ENCODE results near the gene HOXA7.

Gene HOXA7

DNA sequence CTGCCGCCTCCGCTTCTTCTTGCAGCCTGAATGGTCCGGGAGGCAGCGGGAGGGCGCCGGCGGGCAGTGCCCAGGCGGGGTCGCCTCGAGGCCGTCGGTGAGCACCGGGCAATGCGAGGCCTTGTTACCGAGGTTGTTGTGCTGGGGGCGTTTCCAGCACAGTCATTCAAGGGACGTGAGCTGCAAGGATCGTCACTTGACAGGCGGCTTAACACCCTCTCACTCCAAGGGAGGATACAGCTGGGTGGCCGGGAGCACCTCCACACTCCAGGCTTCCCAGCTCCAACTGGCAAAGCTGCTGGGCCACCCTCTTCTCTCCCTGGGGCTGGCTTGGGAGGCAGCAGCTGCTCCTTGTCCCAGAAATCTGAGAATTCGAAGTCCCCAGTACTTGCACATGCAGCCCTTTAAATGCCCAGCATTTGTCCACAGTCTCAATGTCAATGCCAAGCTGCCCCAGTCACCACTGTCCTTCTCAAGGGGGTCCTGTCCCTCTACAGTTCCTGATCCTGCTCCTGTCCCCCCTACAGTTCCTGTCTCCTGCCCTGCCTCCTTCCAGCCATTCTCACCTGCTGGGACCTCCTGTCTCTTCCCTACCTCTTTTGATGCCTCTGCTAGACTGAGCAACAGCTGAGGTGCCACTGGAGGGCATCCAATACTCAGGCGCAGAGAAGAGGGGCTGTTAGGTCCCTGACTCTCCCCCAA is 33.0 kb upstream of the HOXA7 start:
- Histone ChIP-seq H3K9ac (ENCODE audit: low read length) (no peak overlapping the region), H3K27ac (ENCODE audit: low read length) (no peak overlapping the region), H3K27me3 (replicated peaks; ENCODE audit: insufficient read depth, low read length) (peaks cover 97% of the 10 kb centered on the region), H3K4me1 (ENCODE audit: low read length) (no peaks in the 10 kb centered on the region), H2AFZ (ENCODE audit: low read length) (no peak overlapping the region), H4K20me1 (ENCODE audit: insufficient read depth, low read length) (no peaks in the 10 kb centered on the region), H3K36me3 (replicated peaks; ENCODE audit: insufficient read depth, low read length) (no peaks in the 10 kb centered on the region), H3K9me3 (replicated peaks; ENCODE audit: insufficient read depth, low read length) (no peaks in the 10 kb centered on the region), H3K79me2 (ENCODE audit: low read length) (no peaks in the 10 kb centered on the region), H3K4me2 (ENCODE audit: low read depth, low read length) (no peak overlapping the region), H3F3A (ENCODE audit: insufficient read depth, low read length) (no peaks in the 10 kb centered on the region), H3K4me3 (ENCODE audit: low read length) (no peak overlapping the region), H3K9me2 (replicated peaks; ENCODE audit: insufficient read depth, low read length) (no peaks in the 10 kb centered on the region)
- TF ChIP-seq, protein P1, sequence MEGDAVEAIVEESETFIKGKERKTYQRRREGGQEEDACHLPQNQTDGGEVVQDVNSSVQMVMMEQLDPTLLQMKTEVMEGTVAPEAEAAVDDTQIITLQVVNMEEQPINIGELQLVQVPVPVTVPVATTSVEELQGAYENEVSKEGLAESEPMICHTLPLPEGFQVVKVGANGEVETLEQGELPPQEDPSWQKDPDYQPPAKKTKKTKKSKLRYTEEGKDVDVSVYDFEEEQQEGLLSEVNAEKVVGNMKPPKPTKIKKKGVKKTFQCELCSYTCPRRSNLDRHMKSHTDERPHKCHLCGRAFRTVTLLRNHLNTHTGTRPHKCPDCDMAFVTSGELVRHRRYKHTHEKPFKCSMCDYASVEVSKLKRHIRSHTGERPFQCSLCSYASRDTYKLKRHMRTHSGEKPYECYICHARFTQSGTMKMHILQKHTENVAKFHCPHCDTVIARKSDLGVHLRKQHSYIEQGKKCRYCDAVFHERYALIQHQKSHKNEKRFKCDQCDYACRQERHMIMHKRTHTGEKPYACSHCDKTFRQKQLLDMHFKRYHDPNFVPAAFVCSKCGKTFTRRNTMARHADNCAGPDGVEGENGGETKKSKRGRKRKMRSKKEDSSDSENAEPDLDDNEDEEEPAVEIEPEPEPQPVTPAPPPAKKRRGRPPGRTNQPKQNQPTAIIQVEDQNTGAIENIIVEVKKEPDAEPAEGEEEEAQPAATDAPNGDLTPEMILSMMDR (IDR thresholded peaks at IDR 0.05; ENCODE audit: low read length), result no peak
- TF ChIP-seq EZH2phosphoT487 (IDR thresholded peaks at IDR 0.05; ENCODE audit: low read length) (no peak), EZH2 (optimal IDR thresholded peaks at IDR 0.05; ENCODE audit: low read depth, low read length) (no peak)
- no peak for DNase-seq

DNA sequence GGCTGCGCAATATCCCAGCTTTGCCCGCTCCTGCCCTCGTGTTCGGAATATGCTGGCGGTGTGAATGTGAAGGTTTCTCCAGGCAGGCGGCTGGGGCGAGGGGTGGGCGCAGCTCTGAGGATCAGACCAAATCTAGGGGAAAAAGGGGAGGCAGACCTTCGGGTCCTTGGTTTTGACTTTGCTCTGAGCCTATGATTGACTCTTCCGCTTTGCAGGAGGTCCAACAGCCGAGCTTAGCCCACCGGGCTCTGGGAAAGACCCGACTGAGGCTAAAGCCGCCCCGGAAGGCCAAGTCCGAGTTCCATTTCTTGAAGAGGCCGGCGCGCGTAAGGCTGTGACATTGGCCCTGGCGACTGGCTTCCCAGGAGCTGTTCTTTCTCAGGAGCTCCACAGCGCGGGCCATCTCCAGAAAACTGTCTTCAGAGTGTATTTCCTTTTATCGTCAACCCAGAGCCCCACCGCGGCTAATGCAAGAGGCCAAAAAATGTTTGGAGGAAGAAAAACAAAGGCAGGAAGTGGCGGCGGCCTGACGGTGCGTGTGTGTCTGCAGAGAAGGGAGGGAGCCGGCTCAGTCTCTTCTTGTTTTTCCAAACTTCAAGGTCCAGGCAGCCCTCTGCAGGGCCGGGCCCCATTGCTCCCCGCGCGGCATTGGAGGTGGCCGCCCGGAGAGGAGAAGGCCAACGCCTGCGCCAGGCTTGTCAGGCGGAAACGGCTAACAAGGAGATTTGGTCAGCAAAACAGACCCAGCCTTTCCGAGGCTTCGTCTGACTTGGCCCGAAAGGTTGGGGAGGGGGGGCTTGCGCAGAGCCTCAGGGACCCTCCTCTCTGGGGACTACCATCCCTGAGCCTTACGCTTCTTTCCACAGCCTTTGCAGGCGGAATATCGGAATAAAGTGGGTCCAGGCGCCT is 32.2 kb upstream of the HOXA7 start:
- no peaks in the 10 kb centered on the region for H3F3A ChIP-seq (ENCODE audit: insufficient read depth, low read length)
- H3K9ac ChIP-seq (ENCODE audit: low read length), result no peak overlapping the region
- no peaks in the 10 kb centered on the region for H3K36me3 ChIP-seq (replicated peaks; ENCODE audit: insufficient read depth, low read length)
- no peak overlapping the region for H3K4me3 ChIP-seq (ENCODE audit: low read length)
- H3K9me3 ChIP-seq (replicated peaks; ENCODE audit: insufficient read depth, low read length), result no peaks in the 10 kb centered on the region
- no peak for DNase-seq
- H3K27ac ChIP-seq (ENCODE audit: low read length), result no peak overlapping the region
- no peak overlapping the region for H2AFZ ChIP-seq (ENCODE audit: low read length)
- H3K27me3 ChIP-seq (replicated peaks; ENCODE audit: insufficient read depth, low read length), result peaks cover 96% of the 10 kb centered on the region
- H3K79me2 ChIP-seq (ENCODE audit: low read length), result no peaks in the 10 kb centered on the region
- no peaks in the 10 kb centered on the region for H4K20me1 ChIP-seq (ENCODE audit: insufficient read depth, low read length)
- H3K9me2 ChIP-seq (replicated peaks; ENCODE audit: insufficient read depth, low read length), result no peaks in the 10 kb centered on the region
- H3K4me1 ChIP-seq (ENCODE audit: low read length), result no peaks in the 10 kb centered on the region
- TF ChIP-seq EZH2 (optimal IDR thresholded peaks at IDR 0.05; ENCODE audit: low read depth, low read length) (no peak), EZH2phosphoT487 (IDR thresholded peaks at IDR 0.05; ENCODE audit: low read length) (no peak)
- TF ChIP-seq, protein P1 (IDR thresholded peaks at IDR 0.05; ENCODE audit: low read length), result no peak
- H3K4me2 ChIP-seq (ENCODE audit: low read depth, low read length), result peak overlapping the region; percentile 30; the same call in 1 of the 2 replicates

DNA sequence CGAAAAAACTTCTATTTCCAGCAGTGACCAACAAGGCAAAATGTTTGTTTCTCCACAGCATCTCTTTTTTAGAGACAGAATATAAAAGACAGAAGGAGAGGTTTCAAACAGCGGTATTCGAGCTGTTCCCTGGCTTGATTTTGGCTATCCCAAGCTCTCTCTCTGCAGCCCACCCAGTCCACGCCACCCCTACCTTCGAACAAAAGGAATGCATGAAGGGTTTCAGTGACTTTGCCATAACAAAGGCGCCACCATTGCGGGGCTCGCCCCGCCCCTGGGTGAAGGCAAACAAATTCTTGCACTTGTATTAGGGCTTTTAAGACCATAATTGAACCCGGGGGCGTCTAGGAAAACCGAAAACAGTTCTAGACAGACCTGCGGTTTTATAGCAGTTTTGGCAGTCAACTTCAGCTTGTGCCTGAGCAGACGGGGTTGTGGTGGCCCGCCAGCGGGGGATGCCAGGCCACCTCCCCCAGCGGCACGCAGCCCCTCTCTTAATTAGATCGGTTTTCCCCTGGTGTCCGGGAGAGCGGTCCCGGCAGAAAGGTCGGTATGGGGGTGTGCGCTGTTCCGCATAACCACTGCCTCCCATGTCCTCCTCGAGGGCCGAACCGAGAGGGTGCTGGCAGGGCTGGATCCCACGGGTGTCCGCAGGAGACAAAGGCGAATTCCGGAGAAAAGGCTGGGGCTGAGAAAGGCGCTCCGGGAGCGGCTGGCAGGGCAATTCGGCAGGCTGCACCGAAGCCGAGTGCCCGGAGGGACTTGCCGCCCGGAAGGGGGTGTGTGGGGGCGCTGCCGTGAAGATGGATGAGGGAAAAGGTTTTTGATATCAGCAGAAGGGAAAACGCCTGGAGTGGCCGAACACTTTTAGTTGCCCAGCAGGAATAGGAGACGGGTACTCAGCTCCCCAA is 31.3 kb upstream of the HOXA7 start:
- H3K36me3 ChIP-seq (replicated peaks; ENCODE audit: insufficient read depth, low read length), result no peaks in the 10 kb centered on the region
- H3K27me3 ChIP-seq (replicated peaks; ENCODE audit: insufficient read depth, low read length), result peaks cover 95% of the 10 kb centered on the region
- H3K4me1 ChIP-seq (ENCODE audit: low read length), result no peaks in the 10 kb centered on the region
- no peak overlapping the region for H3K4me3 ChIP-seq (ENCODE audit: low read length)
- H3K4me2 ChIP-seq (ENCODE audit: low read depth, low read length), result no peak overlapping the region
- H3K9ac ChIP-seq (ENCODE audit: low read length), result no peak overlapping the region
- no peaks in the 10 kb centered on the region for H3K79me2 ChIP-seq (ENCODE audit: low read length)
- no peaks in the 10 kb centered on the region for H3F3A ChIP-seq (ENCODE audit: insufficient read depth, low read length)
- H3K9me2 ChIP-seq (replicated peaks; ENCODE audit: insufficient read depth, low read length), result no peaks in the 10 kb centered on the region
- no peaks in the 10 kb centered on the region for H3K9me3 ChIP-seq (replicated peaks; ENCODE audit: insufficient read depth, low read length)
- no peak overlapping the region for H2AFZ ChIP-seq (ENCODE audit: low read length)
- TF ChIP-seq EZH2 (optimal IDR thresholded peaks at IDR 0.05; ENCODE audit: low read depth, low read length), result peak; percentile 20
- TF ChIP-seq EZH2phosphoT487 (IDR thresholded peaks at IDR 0.05; ENCODE audit: low read length), result no peak
- TF ChIP-seq, protein P1 (IDR thresholded peaks at IDR 0.05; ENCODE audit: low read length), result no peak
- no peak for DNase-seq
- H3K27ac ChIP-seq (ENCODE audit: low read length), result no peak overlapping the region
- no peaks in the 10 kb centered on the region for H4K20me1 ChIP-seq (ENCODE audit: insufficient read depth, low read length)
